Panc1 (cell line): ENCODE measurements around the gene DPY19L1. TPM values are rescaled to one million over a fixed set of nuclear protein-coding genes. Genes with fewer than 3 reads are reported as not detected.
"Not testable (repeated sequence)": the region's sequence is repeated elsewhere in the genome, so short reads cannot be mapped to it uniquely, and the experiment has no call there.

Experiments
- ATAC-seq: fragments of 200-7000 bp; cut with Tn5 transposase; 2 replicates; pipeline ENCODE4 v1.9.1; 2020; ENCODE audit warnings: mild to moderate bottlenecking, moderate library complexity
- BruUV-seq: library from RNA; stranded (reverse); fragments of 400-500 nt; replicated peaks from 2 replicates; lab custom pipeline; 2021; lab: Mats Ljungman, UMichigan
- CTCF ChIA-PET: fragments of 300-600 bp; sonication (Branson Sonifier 250); formaldehyde crosslinking; loops from one replicate; lab custom pipeline; 2022; ENCODE audit warnings: antibody characterized with exemption; lab: Charles Lee
- POLR2A ChIA-PET: fragments of 300-600 bp; sonication (Branson Sonifier 250); formaldehyde crosslinking; loops from one replicate; lab custom pipeline; 2022; ENCODE audit warnings: antibody characterized with exemption; lab: Charles Lee
- DNase-seq: peaks from one replicate; pipeline ENCODE4 v3.0.0-alpha.2; 2010; ENCODE audit warnings: low read depth, low spot score
- H3K27ac ChIP-seq: 2 replicates; pipeline ENCODE4 v1.5.1; 2011; ENCODE audit warnings: mild to moderate bottlenecking, low read length, inconsistent platforms
- H3K27me3 ChIP-seq: fragments of 200-500 bp; sonication (Bioruptor generic); 2 replicates; pipeline ENCODE4 v1.6.0; 2014; ENCODE audit warnings: low read length, inconsistent platforms; ENCODE audit not compliant: control insufficient read depth, insufficient read depth
- H3K36me3 ChIP-seq: fragments of 200-500 bp; sonication (Bioruptor generic); 2 replicates; pipeline ENCODE4 v1.5.1; 2014; ENCODE audit warnings: inconsistent platforms, mild to moderate bottlenecking, low read length, moderate library complexity; ENCODE audit not compliant: control insufficient read depth, insufficient read depth
- H3K4me1 ChIP-seq: 2 replicates; pipeline ENCODE4 v1.5.1; 2011; ENCODE audit warnings: inconsistent platforms, mild to moderate bottlenecking, low read length, moderate library complexity; ENCODE audit not compliant: control insufficient read depth, insufficient read depth
- H3K4me3 ChIP-seq, 2 experiments: 2 replicates each; pipeline ENCODE4 v1.5.1; 2011 to 2012; ENCODE audit warnings: low read depth in 2 of 2, low read length in 2 of 2, mild to moderate bottlenecking in 2 of 2, inconsistent platforms in 1 of 2, moderate library complexity in 1 of 2
- H3K9me3 ChIP-seq: fragments of 200-500 bp; sonication (Bioruptor generic); 2 replicates; pipeline ENCODE4 v1.5.1; 2014; ENCODE audit warnings: low read depth, mild to moderate bottlenecking, inconsistent platforms, low read length, moderate library complexity; ENCODE audit not compliant: control insufficient read depth, insufficient read depth
- in situ Hi-C: cut with HindIII; loops from 2 replicates; pipeline ENCODE4 v1.10.0; 2016; ENCODE audit warnings: low sequenced_read_pairs, low pct_unique_long_range_greater_than_20kb
- intact Hi-C: fragments of 100-400 bp; cut with micrococcal nuclease; formaldehyde crosslinking; loops from one replicate; pipeline ENCODE4 v1.10.0; 2022; ENCODE audit not compliant: unreplicated experiment
- total RNA-seq: library from RNA; stranded (reverse); gene quantifications from one replicate; pipeline ENCODE4 v1.2.1, GENCODE V29; 2021; ENCODE audit not compliant: unreplicated experiment
- TF ChIP-seq, protein P1 (sequence below): fragments of 450-650 bp; IDR thresholded peaks from 2 replicates; pipeline ENCODE4 v1.5.1; 2017; ENCODE audit warnings: mild to moderate bottlenecking

The DPY19L1 gene
- total RNA-seq, 1 experiment from 2014 or later, result 103 TPM

DNA sequence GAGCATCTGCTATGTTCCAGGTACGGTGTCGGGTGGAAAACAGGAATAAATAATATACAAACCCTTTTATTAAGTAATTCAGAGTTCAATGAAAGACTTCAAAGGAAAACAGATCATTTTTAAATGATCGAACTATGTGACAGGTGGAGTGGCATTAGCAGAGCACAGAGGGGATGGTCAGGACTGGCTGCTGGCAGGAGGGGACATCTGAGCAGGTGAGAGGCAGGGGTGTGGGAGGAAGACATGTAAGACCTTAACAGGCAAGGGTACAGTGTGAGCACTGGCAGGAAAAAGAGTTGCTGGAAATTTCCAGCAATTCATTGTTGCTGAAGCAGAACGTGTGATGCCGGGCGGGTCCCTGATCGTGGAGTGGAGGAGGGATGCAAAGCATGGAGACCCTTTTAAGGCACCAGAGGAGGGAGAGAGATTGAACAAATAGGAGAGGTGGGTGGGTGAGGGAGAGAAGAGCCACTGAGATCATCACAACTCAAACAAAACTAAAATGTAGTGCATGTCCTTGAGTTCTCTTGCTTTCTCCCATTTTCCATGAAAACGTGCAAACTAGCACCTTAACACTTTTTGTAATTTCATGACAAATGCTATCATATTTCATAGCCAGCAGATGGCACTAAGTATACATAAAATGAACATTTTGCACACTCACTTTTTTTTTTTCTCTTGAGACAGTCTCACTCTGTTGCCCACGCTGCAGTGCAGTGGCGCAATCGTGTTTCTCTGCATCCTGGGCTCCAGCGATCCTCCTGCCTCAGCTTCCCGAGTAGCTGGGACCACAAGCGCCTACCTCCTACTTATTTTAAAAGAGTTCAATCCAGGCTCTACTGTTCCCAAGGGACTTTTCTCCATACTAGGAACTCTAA is 35.9 kb upstream of the DPY19L1 start:
- H3K9me3 ChIP-seq, POLR2A ChIA-PET, H3K4me1 ChIP-seq, H3K36me3 ChIP-seq, BruUV-seq, H3K27me3 ChIP-seq, CTCF ChIA-PET, H3K27ac ChIP-seq, in situ Hi-C loops: not testable (repeated sequence)
- H3K4me3 ChIP-seq, result 0 out of 4 replicates have a peak overlapping the region, but pooled peaks of 1 of the 2 experiments have one; percentile 14
- TF ChIP-seq, protein P1, sequence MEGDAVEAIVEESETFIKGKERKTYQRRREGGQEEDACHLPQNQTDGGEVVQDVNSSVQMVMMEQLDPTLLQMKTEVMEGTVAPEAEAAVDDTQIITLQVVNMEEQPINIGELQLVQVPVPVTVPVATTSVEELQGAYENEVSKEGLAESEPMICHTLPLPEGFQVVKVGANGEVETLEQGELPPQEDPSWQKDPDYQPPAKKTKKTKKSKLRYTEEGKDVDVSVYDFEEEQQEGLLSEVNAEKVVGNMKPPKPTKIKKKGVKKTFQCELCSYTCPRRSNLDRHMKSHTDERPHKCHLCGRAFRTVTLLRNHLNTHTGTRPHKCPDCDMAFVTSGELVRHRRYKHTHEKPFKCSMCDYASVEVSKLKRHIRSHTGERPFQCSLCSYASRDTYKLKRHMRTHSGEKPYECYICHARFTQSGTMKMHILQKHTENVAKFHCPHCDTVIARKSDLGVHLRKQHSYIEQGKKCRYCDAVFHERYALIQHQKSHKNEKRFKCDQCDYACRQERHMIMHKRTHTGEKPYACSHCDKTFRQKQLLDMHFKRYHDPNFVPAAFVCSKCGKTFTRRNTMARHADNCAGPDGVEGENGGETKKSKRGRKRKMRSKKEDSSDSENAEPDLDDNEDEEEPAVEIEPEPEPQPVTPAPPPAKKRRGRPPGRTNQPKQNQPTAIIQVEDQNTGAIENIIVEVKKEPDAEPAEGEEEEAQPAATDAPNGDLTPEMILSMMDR, result peak; percentile 59
- intact Hi-C loops, result loop anchor here (5.0 to 10.0 kb wide), 2 partner anchors 112 to 464 kb away; no protein-coding TSS in a partner anchor
- DNase-seq (peak; percentile 4), ATAC-seq (peak; percentile 69)

DNA sequence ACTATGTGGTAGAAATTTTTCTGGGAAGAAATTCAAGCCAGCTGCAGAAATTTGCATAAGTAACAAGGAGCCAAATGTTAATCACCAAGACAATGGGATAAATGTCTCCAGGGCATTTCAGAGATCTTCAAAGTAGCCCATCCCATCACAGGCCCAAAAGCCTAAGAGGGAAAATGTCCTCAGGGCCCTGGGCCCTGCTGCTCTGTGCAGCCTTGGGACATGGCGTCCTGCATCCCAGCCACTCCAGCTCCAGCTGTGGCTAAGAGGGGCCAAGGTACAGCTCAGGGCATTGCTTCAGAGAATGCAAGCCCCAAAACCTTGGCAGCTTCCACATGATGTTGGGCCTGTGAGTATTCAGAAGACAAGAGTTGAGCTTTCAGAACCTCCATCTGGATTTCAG is 31.8 kb upstream of the DPY19L1 start:
- CTCF ChIA-PET, H3K27me3 ChIP-seq, H3K36me3 ChIP-seq, H3K4me3 ChIP-seq, ATAC-seq, H3K9me3 ChIP-seq, in situ Hi-C loops, H3K4me1 ChIP-seq, DNase-seq, POLR2A ChIA-PET, intact Hi-C loops, H3K27ac ChIP-seq, BruUV-seq: not testable (repeated sequence)

DNA sequence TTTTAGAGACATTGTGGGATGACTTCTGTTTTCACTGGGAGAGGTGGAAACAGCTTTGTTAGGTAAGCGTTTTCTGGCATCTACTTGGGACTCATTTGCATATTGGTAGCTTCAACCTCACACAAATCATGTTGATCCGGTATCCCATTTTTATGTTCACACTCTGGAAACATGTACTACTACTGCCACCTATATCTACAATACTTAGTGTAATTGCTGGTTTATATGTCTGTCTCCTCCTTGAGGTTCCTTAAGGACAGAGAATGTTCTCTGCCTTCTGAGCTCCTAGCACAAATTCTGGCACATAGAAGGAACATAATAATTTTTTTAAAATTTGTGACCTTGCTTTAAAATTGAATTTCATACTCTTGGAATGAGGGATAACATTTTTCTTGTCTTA is 28.1 kb upstream of the DPY19L1 start:
- H3K9me3 ChIP-seq, DNase-seq, CTCF ChIA-PET, H3K36me3 ChIP-seq, H3K27me3 ChIP-seq, POLR2A ChIA-PET, intact Hi-C loops, BruUV-seq, H3K4me1 ChIP-seq, H3K4me3 ChIP-seq, H3K27ac ChIP-seq, in situ Hi-C loops, ATAC-seq: not testable (repeated sequence)

DNA sequence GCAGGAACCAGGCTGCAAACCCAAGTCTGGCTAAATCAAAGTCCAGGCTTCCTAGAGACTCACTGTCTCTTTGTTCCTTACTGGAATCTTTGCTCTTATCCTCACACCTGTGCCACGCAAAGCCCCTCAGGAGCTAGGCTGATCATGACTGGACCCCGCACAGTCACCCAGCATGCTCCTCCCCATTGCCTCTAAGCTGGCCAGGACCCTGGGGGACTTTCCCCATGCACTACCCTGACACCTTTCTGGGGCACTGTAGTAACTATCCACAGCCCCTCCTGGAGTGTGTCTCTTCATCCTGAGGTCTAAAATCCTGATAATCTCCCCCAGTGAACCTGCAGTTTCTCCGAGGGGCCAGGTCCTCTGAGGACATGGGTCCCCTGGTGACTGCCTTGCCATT is 21.3 kb upstream of the DPY19L1 start:
- DNase-seq, H3K9me3 ChIP-seq, H3K36me3 ChIP-seq, POLR2A ChIA-PET, H3K4me3 ChIP-seq, CTCF ChIA-PET, H3K4me1 ChIP-seq, BruUV-seq, H3K27me3 ChIP-seq, ATAC-seq, in situ Hi-C loops, intact Hi-C loops, H3K27ac ChIP-seq: not testable (repeated sequence)

DNA sequence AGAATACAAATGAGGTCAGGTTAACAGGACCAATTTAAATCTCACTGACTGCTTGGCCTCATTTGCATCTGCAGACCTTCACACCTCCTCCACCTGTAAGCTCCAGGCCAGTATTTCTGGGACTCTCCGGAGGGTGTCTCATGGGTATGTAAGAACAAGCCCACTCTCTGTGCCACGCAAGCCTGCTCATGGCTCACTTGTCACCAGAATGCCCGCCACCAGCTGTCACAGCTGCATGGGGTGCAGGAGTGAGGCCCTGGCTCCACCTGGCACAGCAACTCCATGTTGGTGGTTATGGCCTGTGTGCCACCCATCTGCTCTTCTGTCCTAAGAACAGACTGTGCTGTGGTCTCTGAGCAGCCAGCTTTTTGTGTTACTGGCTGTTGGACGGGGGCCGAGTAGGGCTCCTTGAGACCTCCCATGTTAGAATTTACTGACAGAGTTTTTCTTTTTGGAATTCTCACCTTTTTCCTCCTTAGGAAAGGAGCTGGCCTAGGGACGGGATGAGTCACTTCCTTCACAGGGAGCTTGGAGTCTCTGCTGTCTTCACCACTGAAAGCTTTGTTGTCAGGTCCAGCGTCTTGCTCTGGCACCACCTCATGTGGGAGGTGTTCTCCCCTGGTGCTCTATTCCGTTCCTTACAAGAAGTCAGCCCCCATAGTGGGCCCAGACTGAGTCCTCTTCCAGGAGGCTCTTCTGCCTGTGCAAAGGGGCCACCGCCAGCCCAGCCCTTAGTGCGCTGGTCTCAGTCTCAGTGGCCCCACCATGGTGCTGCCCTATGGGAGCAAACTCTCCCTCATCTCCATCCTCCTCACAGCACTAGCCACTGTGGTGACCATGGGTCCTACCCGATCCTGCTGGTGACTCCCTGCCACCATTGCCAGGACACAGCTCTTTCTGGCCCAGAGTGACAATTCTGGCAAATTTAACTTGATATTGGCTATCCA is 20.5 kb upstream of the DPY19L1 start:
- POLR2A ChIA-PET, result not testable (repeated sequence)

More for the DNA sequence above, 20.5 kb upstream of the DPY19L1 start:
- H3K27ac ChIP-seq, in situ Hi-C loops, intact Hi-C loops, ATAC-seq, H3K27me3 ChIP-seq, H3K9me3 ChIP-seq, CTCF ChIA-PET, H3K36me3 ChIP-seq, H3K4me3 ChIP-seq, H3K4me1 ChIP-seq, DNase-seq, BruUV-seq: not testable (repeated sequence)
